SK-N-SH (cell line): Measurements from ENCODE around the gene ARMC9. TPM values are rescaled to one million over a fixed set of nuclear protein-coding genes. Genes with fewer than 3 reads are reported as not detected.
A peak's percentile ranks its signal among the peaks of the same experiment; 100 is the strongest.

Experiments used
- CTCF ChIA-PET: fragments of 300-600, 350-600 bp; formaldehyde crosslinking; extraction: SDS; loops from one replicate; lab custom pipeline; 2021; lab: Yijun Ruan, JAX
- POLR2A ChIA-PET: fragments of 350-600 bp; sonication (Branson Sonifier 250); formaldehyde crosslinking; extraction: SDS; loops from one replicate; lab custom pipeline; 2020; ENCODE audit warnings: antibody characterized with exemption, inconsistent platforms; lab: Yijun Ruan, JAX
- DNase-seq: peaks from one replicate; pipeline ENCODE4 v3.0.0; 2012
- H2AFZ ChIP-seq: fragments of 200-600 bp; sonication (generic); 2 replicates; pipeline ENCODE4 v1.8.1; 2016; ENCODE audit warnings: antibody characterized with exemption, mild to moderate bottlenecking, low read depth
- H3F3A ChIP-seq: fragments of 200-600 bp; sonication (generic); replicated peaks from 2 replicates; pipeline ENCODE3; 2016; ENCODE audit warnings: antibody characterized with exemption, mild to moderate bottlenecking; ENCODE audit not compliant: insufficient read depth
- H3K27ac ChIP-seq, 2 experiments: fragments of 200-500 bp in 1 of 2; fragments of 200-600 bp in 1 of 2; sonication (Bioruptor generic) in 1 of 2; sonication (generic), shearing (Covaris generic) in 1 of 2; 2 replicates each; pipeline versions ENCODE4 v1.5.1 to v1.6.1; 2014 to 2016; ENCODE audit warnings: low read depth in 2 of 2, inconsistent platforms in 1 of 2, low read length in 1 of 2, mild to moderate bottlenecking in 1 of 2, mixed read lengths in 1 of 2
- H3K27me3 ChIP-seq: fragments of 200-600 bp; sonication (generic), shearing (Covaris generic); 2 replicates; pipeline ENCODE4 v1.6.1; 2016; ENCODE audit warnings: mixed run types; ENCODE audit not compliant: insufficient read depth
- H3K36me3 ChIP-seq, 2 experiments: fragments of 200-500 bp in 1 of 2; fragments of 200-600 bp in 1 of 2; sonication (Bioruptor generic) in 1 of 2; sonication (generic) in 1 of 2; replicated peaks in 1 of 2; 2 replicates each; pipeline versions ENCODE3 to v1.5.1; 2014 to 2016; ENCODE audit warnings: low read length in 1 of 2, mild to moderate bottlenecking in 1 of 2; ENCODE audit not compliant: insufficient read depth in 2 of 2, control insufficient read depth in 1 of 2
- H3K4me1 ChIP-seq, 2 experiments: fragments of 200-500 bp in 1 of 2; fragments of 200-600 bp in 1 of 2; sonication (Bioruptor generic) in 1 of 2; sonication (generic), shearing (Covaris generic) in 1 of 2; 2 replicates each; pipeline versions ENCODE4 v1.5.1 to v1.6.1; 2014 to 2016; ENCODE audit warnings: low read depth in 1 of 2, low read length in 1 of 2, mixed run types in 1 of 2; ENCODE audit not compliant: insufficient read depth in 2 of 2, control insufficient read depth in 1 of 2
- H3K4me2 ChIP-seq: fragments of 200-600 bp; sonication (generic), shearing (Covaris generic); 2 replicates; pipeline ENCODE4 v1.6.1; 2017; ENCODE audit warnings: mixed run types
- H3K4me3 ChIP-seq, 2 experiments: fragments of 200-500 bp in 1 of 2; fragments of 200-600 bp in 1 of 2; sonication (Bioruptor generic) in 1 of 2; sonication (generic), shearing (Covaris generic) in 1 of 2; 2 replicates each; pipeline versions ENCODE4 v1.5.1 to v1.8.1; 2014 to 2016; ENCODE audit warnings: low read depth in 2 of 2, inconsistent platforms in 1 of 2, low read length in 1 of 2, mild to moderate bottlenecking in 1 of 2, mixed read lengths in 1 of 2, moderate library complexity in 1 of 2
- H3K79me2 ChIP-seq: fragments of 200-600 bp; sonication (generic); 2 replicates; pipeline ENCODE4 v1.8.1; 2017; ENCODE audit warnings: mild to moderate bottlenecking; ENCODE audit not compliant: insufficient read depth
- H3K9ac ChIP-seq: fragments of 200-600 bp; sonication (generic); 2 replicates; pipeline ENCODE4 v1.6.1; 2017; ENCODE audit warnings: mixed run types
- H3K9me2 ChIP-seq: fragments of 200-600 bp; sonication (generic); 2 replicates; pipeline ENCODE4 v1.6.1; 2017; ENCODE audit warnings: mixed run types
- H3K9me3 ChIP-seq: fragments of 200-600 bp; sonication (generic); 2 replicates; pipeline ENCODE4 v1.6.1; 2017; ENCODE audit warnings: mixed run types, mild to moderate bottlenecking, moderate library complexity
- H4K20me1 ChIP-seq: fragments of 200-600 bp; sonication (generic); 2 replicates; pipeline ENCODE4 v1.6.1; 2017; ENCODE audit warnings: mild to moderate bottlenecking, mixed run types; ENCODE audit not compliant: insufficient read depth
- EP300 ChIP-seq, 2 experiments: IDR thresholded peaks; 2 replicates each; pipeline versions ENCODE4 v1.4.0 to v1.6.1; 2012; ENCODE audit warnings: borderline replicate concordance in 1 of 2, low read depth in 1 of 2, low read length in 1 of 2
- FOSL2 ChIP-seq: IDR thresholded peaks from 2 replicates; pipeline ENCODE4 v1.4.0; 2012; ENCODE audit warnings: low read depth, mild to moderate bottlenecking, moderate library complexity, borderline replicate concordance
- FOXM1 ChIP-seq: IDR thresholded peaks from 2 replicates; pipeline ENCODE4 v1.4.0; 2012; ENCODE audit warnings: low read depth, mild to moderate bottlenecking
- GABPA ChIP-seq: IDR thresholded peaks from 2 replicates; pipeline ENCODE4 v1.4.0; 2012; ENCODE audit warnings: low read depth, mild to moderate bottlenecking
- RAD21 ChIP-seq: IDR thresholded peaks from 2 replicates; pipeline ENCODE4 v1.6.1; 2012; ENCODE audit warnings: mild to moderate bottlenecking, low read length
- RXRA ChIP-seq: IDR thresholded peaks from 2 replicates; pipeline ENCODE4 v1.4.0; 2012; ENCODE audit warnings: low read depth, mild to moderate bottlenecking, borderline replicate concordance
- TEAD4 ChIP-seq: IDR thresholded peaks from 2 replicates; pipeline ENCODE4 v1.4.0; 2012; ENCODE audit warnings: mild to moderate bottlenecking, borderline replicate concordance; ENCODE audit not compliant: insufficient read depth
- YY1 ChIP-seq: IDR thresholded peaks from 2 replicates; pipeline ENCODE4 v1.4.0; 2012; ENCODE audit warnings: low read depth, mild to moderate bottlenecking
- WGBS: methylation state at CpG from one replicate; pipeline ENCODE4 v1.1.6; 2017; ENCODE audit warnings: low lambda C conversion rate; 5-methylcytosine and 5-hydroxymethylcytosine counted together
- polyA plus RNA-seq, 3 experiments: library from polyadenylated mRNA; depleted of rRNA; stranded (reverse); fragments of >200 nt; gene quantifications; 2 replicates each; pipeline ENCODE4 v1.2.3, GENCODE V29; 2012
- TF ChIP-seq, protein P1 (sequence below): fragments of 200-600 bp; sonication (generic); IDR thresholded peaks from 2 replicates; pipeline ENCODE4 v1.6.1; 2017; ENCODE audit warnings: antibody characterized with exemption, mild to moderate bottlenecking, moderate library complexity

The ARMC9 gene
- polyA plus RNA-seq, 1 of the 3 experiments (the other 2 are of a cell fraction): 25.3 TPM

DNA sequence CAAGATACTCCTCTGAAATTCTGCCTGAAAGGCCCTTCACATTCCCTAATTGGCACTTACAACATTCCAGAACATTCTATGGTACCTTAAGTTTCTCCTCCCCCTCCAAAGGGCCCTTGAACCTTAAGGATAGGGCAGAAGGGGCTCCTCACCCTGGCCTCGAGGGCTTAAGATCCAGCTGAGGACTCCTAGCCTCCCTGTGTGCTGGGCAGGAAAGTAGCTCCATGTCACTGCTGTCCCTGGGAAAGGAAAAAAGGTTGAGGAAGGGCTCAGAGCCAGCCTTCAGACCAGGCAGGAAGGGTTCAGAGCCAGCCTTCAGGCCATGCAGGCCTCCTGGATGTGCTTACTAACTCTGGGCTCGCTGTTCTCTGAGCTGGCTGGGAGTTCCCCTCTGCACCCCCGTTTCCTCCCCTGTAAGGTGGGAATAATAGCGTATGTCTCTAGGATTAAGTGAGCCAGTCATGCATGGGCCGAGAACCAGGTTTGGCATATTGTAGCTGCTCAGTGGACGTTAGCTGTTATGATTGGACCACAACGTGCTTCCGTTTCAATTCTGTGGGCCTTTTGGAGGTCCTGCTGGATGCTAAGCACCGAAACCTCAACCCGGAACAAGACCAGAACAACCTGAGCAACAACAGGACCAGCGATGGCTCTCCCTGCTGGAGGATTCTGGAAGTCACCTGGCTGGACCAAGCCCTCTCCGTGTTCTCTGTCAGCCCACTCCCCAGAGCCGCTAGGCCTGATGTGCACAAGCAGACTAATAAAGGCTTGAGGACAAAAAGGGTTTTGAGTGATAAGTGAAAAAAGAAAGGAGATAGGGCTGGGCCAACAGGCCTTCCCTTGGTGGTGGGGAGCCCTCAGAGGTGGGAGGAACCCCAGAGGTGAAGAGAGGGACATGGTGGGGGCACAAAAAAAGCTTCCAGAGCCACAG lies 196.0 kb downstream of the ARMC9 start:
- no peak for TF ChIP-seq FOSL2
- TF ChIP-seq RAD21: 0 out of 2 replicates have a peak, but pooled peaks have one; percentile 9
- Histone ChIP-seq H3K4me1 (peaks cover 0 to 32% of the 10 kb centered on the region in 2 experiments; a peak in 1 of 4 replicates), H4K20me1 (no peaks in the 10 kb centered on the region), H3F3A (no peaks in the 10 kb centered on the region), H3K27me3 (no peaks in the 10 kb centered on the region), H3K4me2 (no peak overlapping the region), H2AFZ (no peak overlapping the region), H3K4me3 (no peak overlapping the region), H3K9me2 (no peaks in the 10 kb centered on the region), H3K9ac (no peak overlapping the region), H3K9me3 (no peaks in the 10 kb centered on the region), H3K79me2 (no peaks in the 10 kb centered on the region), H3K36me3 (no peaks in the 10 kb centered on the region), H3K27ac (no peak overlapping the region)
- ChIA-PET POLR2A (no interaction called here), CTCF (interaction anchor here (0.6 to 4.7 kb wide), 13 partner anchors 11 to 166 kb away, joined by 3 to 45 read pairs (median 3); no protein-coding TSS in a partner anchor)
- WGBS: 89% methylated on average over 13 of the region's 13 CpGs
- peak; percentile 57 for DNase-seq

DNA sequence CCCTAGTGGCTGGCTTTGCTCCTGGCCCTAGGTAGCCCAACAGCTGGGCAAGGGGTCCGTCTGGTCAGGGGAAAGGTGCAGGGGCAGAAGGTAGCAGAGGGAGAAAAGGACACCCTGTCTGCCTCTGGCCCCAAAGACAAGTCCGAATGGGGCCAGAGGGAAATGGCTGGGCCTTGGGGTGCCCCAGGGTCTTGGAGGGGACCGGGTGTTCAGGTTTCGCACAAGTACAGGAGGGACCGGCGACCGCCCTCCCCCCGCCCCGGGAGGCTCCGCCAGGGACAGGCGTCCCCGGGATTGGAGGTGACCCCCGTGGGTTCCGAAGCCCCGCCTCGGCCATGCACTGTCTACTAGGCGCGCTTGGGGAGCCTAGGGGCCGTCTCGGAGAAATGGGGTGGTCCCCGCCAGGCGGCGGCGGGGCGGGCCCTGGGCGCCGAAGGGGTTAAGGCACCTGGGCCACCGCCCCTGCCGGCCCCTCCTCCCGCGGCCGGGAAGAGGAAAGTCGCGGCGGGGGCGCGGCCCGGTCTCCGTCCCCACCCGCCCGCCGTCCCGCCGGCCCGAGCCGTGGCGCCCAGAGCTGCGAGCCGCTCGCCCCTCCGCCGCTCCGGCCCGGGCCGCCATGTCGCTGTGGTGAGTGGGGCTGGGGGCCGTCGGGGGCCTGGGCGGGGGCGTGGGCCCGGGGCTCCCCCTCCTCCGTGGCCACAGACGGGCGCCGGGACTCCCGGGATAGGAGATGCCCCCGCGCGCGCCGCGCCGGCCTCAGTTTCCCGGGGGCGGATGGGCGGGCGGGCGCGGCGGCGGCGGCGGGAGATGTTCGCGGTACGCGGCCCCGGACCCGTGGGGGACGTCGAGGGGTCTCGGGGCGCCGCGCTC lies 197.0 kb downstream of the ARMC9 start, which contains the start of gene B3GNT7:
TSS of gene B3GNT7 (plus strand) at position 523 of the 870 bp plus-strand sequence. CDS start at position 617, 94 bp downstream.
- 95% methylated on average over 4 of the region's 95 CpGs for WGBS
- Histone ChIP-seq H3K4me2 (no peak within 1 kb of the TSS), H3K27ac (no peak within 1 kb of the TSS), H3K79me2 (no peaks in the 10 kb centered on the region), H3F3A (no peaks in the 10 kb centered on the region), H3K36me3 (no peaks in the 10 kb centered on the region), H3K4me1 (peaks cover 0 to 34% of the 10 kb centered on the region in 2 experiments; a peak in 1 of 4 replicates), H3K9me3 (no peaks in the 10 kb centered on the region), H3K4me3 (peak within 1 kb of the TSS in 1 of 2 experiments; percentile 30; a peak in 2 of 4 replicates), H3K9ac (no peak within 1 kb of the TSS), H3K27me3 (no peaks in the 10 kb centered on the region), H2AFZ (no peak within 1 kb of the TSS), H4K20me1 (no peaks in the 10 kb centered on the region), H3K9me2 (no peaks in the 10 kb centered on the region)
- DNase-seq: peak; percentile 80
- CTCF ChIA-PET: interaction anchor here (0.7 to 4.7 kb wide), 9 partner anchors 10 to 98 kb away, joined by 3 to 45 read pairs (median 3); no protein-coding TSS in a partner anchor
- TF ChIP-seq EP300 (IDR thresholded peaks at IDR 0.05; ENCODE audit: borderline replicate concordance in 1 of 2, low read depth in 1 of 2, low read length in 1 of 2) (no peak), FOXM1 (no peak), RXRA (no peak), TEAD4 (no peak), RAD21 (no peak), FOSL2 (no peak), YY1 (no peak), GABPA (no peak)
- TF ChIP-seq, protein P1, sequence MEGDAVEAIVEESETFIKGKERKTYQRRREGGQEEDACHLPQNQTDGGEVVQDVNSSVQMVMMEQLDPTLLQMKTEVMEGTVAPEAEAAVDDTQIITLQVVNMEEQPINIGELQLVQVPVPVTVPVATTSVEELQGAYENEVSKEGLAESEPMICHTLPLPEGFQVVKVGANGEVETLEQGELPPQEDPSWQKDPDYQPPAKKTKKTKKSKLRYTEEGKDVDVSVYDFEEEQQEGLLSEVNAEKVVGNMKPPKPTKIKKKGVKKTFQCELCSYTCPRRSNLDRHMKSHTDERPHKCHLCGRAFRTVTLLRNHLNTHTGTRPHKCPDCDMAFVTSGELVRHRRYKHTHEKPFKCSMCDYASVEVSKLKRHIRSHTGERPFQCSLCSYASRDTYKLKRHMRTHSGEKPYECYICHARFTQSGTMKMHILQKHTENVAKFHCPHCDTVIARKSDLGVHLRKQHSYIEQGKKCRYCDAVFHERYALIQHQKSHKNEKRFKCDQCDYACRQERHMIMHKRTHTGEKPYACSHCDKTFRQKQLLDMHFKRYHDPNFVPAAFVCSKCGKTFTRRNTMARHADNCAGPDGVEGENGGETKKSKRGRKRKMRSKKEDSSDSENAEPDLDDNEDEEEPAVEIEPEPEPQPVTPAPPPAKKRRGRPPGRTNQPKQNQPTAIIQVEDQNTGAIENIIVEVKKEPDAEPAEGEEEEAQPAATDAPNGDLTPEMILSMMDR: no peak
- POLR2A ChIA-PET: interaction anchor here (1.0 kb wide), 1 partner anchor 68 kb away, joined by 3 read pairs; no protein-coding TSS in a partner anchor
